Activated CD4-positive, alpha-beta T cell treated with anti-CD3 and anti-CD28 coated beads, Interleukin-2, amount 10 ng/mL, durations not matched to agents 24 days and 14 days (primary cell): ENCODE results near the gene BRD3OS. TPM values are rescaled to one million over a fixed set of nuclear protein-coding genes. Genes with fewer than 3 reads are reported as not detected.
"Not testable (repeated sequence)": the region's sequence is repeated elsewhere in the genome, so short reads cannot be mapped to it uniquely, and the experiment has no call there.

Experiments used
- DNase-seq: peaks from one replicate; pipeline ENCODE4 v3.0.0; 2022
- H3K27ac Mint-ChIP-seq: one replicate; pipeline ENCODE4 v1.8.0; 2022; ENCODE audit warnings: mild to moderate bottlenecking, mixed read lengths
- H3K27me3 Mint-ChIP-seq: one replicate; pipeline ENCODE4 v1.8.0; 2022; ENCODE audit warnings: mixed read lengths
- H3K36me3 Mint-ChIP-seq: one replicate; pipeline ENCODE4 v1.8.0; 2022; ENCODE audit warnings: low read depth, mild to moderate bottlenecking, mixed read lengths
- H3K4me1 Mint-ChIP-seq: one replicate; pipeline ENCODE4 v1.8.0; 2021; ENCODE audit warnings: mixed read lengths
- H3K4me3 Mint-ChIP-seq: one replicate; pipeline ENCODE4 v1.8.0; 2022; ENCODE audit warnings: mild to moderate bottlenecking, moderate library complexity, mixed read lengths
- H3K9me3 Mint-ChIP-seq: one replicate; pipeline ENCODE4 v1.8.0; 2021; ENCODE audit warnings: mixed read lengths
- intact Hi-C: fragments of 100-400 bp; cut with micrococcal nuclease; formaldehyde crosslinking; loops from one replicate; pipeline ENCODE4 v1.15.1; 2023
- total RNA-seq: library from RNA; stranded (reverse); gene quantifications from 2 replicates; pipeline ENCODE4 v1.2.3, GENCODE V29; 2022

Gene BRD3OS
- total RNA-seq, 1 donor from 2014 or later, result 14.9 TPM

GRCh38 chr9:133981958-133982681, 43.2 kb upstream of the BRD3OS start:
- H3K9me3 Mint-ChIP-seq, result no peaks in the 10 kb centered on the region

GRCh38 chr9:133982971-133983720, 42.1 kb upstream of the BRD3OS start:
- no peaks in the 10 kb centered on the region for H3K36me3 Mint-ChIP-seq
- H3K4me1 Mint-ChIP-seq, result no peaks in the 10 kb centered on the region
- H3K9me3 Mint-ChIP-seq, result no peaks in the 10 kb centered on the region
- intact Hi-C loops, result no loop called here
- DNase-seq, result no peak
- no peaks in the 10 kb centered on the region for H3K27me3 Mint-ChIP-seq
- no peak overlapping the region for H3K4me3 Mint-ChIP-seq
- H3K27ac Mint-ChIP-seq, result no peak overlapping the region

More at GRCh38 chr9:133981958-133982681, 43.2 kb upstream of the BRD3OS start:
- Mint-ChIP-seq H3K27ac (no peak overlapping the region), H3K4me1 (no peaks in the 10 kb centered on the region), H3K36me3 (no peaks in the 10 kb centered on the region), H3K27me3 (no peaks in the 10 kb centered on the region), H3K4me3 (no peak overlapping the region)
- intact Hi-C loops, result no loop called here
- DNase-seq, result no peak

GRCh38 chr9:133986061-133986460, 39.2 kb upstream of the BRD3OS start:
- H3K27ac Mint-ChIP-seq, result no peak overlapping the region
- intact Hi-C loops, result no loop called here
- H3K27me3 Mint-ChIP-seq, result peaks cover 12% of the 10 kb centered on the region

GRCh38 chr9:133986774-133987445, 38.4 kb upstream of the BRD3OS start:
- intact Hi-C loops, result no loop called here
- Mint-ChIP-seq H3K9me3 (no peaks in the 10 kb centered on the region), H3K4me3 (no peak overlapping the region), H3K4me1 (peaks cover 2% of the 10 kb centered on the region), H3K27ac (no peak overlapping the region), H3K27me3 (peaks cover 13% of the 10 kb centered on the region), H3K36me3 (no peaks in the 10 kb centered on the region)
- DNase-seq, result no peak

More at GRCh38 chr9:133986061-133986460, 39.2 kb upstream of the BRD3OS start:
- Mint-ChIP-seq H3K9me3 (no peaks in the 10 kb centered on the region), H3K36me3 (no peaks in the 10 kb centered on the region), H3K4me3 (no peak overlapping the region), H3K4me1 (peaks cover 2% of the 10 kb centered on the region)
- DNase-seq, result no peak

DNA sequence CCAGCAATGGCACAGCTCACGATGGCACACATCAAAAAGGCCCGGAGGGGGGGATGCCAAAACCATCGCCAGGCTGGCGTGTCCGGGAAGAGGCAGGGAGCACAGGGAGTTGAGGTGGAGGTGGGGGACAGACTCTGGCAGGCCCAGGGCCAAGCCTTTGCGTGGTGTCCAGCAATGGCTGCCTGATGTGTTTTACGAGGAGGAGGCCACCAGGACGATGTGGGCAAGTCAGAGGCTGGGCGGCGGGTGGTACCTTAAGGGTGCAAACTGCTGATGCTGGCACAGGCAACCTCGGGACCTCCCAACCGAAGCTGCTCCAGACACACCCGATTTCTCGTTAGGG, 37.9 kb upstream of the BRD3OS start:
- Mint-ChIP-seq H3K4me1 (peaks cover 2% of the 10 kb centered on the region), H3K36me3 (no peaks in the 10 kb centered on the region), H3K4me3 (no peak overlapping the region), H3K27ac (no peak overlapping the region), H3K27me3 (peaks cover 13% of the 10 kb centered on the region), H3K9me3 (no peaks in the 10 kb centered on the region)
- intact Hi-C loops, result no loop called here
- DNase-seq, result no peak

- DNase-seq, result no peak
- H3K4me3 Mint-ChIP-seq, result no peak overlapping the region
- peaks cover 13% of the 10 kb centered on the region for H3K27me3 Mint-ChIP-seq
- intact Hi-C loops, result no loop called here
- H3K9me3 Mint-ChIP-seq, result no peaks in the 10 kb centered on the region
- no peak overlapping the region for H3K27ac Mint-ChIP-seq
- no peaks in the 10 kb centered on the region for H3K36me3 Mint-ChIP-seq
- peaks cover 2% of the 10 kb centered on the region for H3K4me1 Mint-ChIP-seq
Observed at GRCh38 chr9:133987946-133988665, 37.2 kb upstream of the BRD3OS start.

GRCh38 chr9:133988771-133989170, 36.5 kb upstream of the BRD3OS start:
- H3K27ac Mint-ChIP-seq, DNase-seq, H3K4me3 Mint-ChIP-seq, H3K4me1 Mint-ChIP-seq, H3K9me3 Mint-ChIP-seq, intact Hi-C loops, H3K36me3 Mint-ChIP-seq: not testable (repeated sequence)
- H3K27me3 Mint-ChIP-seq, result peaks cover 13% of the 10 kb centered on the region

DNA sequence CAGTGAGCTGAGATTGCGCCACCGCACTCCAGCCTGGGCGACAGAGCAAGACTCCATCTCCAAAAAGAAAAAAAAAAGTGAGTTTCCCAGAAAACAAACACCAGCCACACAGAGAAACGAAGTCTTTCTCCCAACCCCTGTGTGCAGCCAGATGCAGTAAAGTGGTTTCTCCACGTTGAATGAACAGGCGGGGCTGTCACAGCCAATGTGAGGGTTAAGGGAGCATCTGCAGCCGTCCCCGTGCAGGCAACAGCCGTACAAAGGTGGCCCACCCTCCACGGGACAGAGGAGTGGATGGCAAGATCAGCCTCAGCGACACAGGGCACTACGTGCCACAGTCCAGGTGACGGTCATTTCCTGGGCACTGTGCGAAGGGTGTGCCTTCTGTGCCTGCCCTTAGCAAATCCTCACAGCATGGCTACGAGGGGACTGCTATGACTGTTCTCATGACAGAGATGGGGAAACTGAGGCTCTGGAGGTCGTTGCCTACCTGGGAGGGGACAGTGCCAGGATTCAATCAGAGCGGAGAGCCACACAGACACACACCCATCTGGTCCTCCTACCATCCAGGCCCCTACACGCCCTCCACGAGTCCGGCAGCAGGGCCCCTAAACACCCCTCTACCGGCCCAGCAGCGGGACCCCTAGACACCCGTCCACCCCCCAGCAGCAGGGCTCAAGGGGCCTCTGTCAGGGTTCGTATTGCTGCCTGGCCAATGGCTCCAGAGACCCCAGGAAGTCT, 35.5 kb upstream of the BRD3OS start:
- Mint-ChIP-seq H3K27ac (no peak overlapping the region), H3K36me3 (no peaks in the 10 kb centered on the region), H3K4me3 (no peak overlapping the region), H3K27me3 (peaks cover 14% of the 10 kb centered on the region), H3K4me1 (peaks cover 4% of the 10 kb centered on the region), H3K9me3 (no peaks in the 10 kb centered on the region)
- intact Hi-C loops, result no loop called here
- DNase-seq, result no peak

DNA sequence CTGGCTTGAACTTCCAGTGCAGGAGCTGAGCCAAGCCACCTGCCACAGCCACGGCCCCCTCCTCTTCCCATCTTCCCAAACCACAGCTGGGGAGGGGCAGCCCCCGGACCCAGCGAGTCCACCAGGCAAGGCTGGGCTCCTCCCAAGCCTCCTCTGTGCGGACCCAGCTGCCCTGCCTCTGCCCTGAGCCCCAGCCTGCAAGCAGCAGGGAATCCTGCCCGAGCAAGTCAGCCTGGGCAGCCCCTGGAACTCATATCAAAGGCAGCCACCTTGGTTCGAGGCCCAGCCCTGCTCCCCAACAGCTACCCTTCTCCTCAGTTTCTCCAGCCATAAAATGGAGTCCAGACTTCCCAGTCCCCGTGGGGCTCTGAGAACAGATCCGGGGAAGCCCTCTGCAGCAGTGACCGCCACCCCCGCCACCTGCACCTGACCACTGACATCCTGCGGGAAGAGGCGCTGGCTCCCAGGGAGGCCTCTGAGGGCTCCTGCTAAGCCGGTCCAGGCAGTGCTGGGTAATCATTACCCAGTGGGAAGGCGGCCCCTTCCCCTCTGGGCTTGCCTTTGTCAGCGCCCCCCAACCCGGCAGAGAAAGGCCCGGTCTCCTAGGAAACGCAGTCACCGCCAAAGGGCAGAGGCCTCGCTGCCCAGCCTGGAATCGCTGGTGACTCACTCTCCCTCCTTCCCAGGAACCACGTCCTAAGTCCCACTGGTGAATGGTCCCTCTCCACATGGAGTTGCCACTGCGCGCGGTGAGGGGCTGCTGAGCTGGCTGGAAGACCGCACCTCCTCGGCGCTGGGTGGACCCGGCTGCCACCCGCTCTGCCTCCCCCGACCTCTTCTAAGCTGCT, 34.7 kb upstream of the BRD3OS start:
- peaks cover 14% of the 10 kb centered on the region for H3K27me3 Mint-ChIP-seq
- DNase-seq, result no peak
- H3K4me3 Mint-ChIP-seq, result peak overlapping the region; percentile 45
- H3K4me1 Mint-ChIP-seq, result peaks cover 4% of the 10 kb centered on the region
- no peak overlapping the region for H3K27ac Mint-ChIP-seq
- no peaks in the 10 kb centered on the region for H3K36me3 Mint-ChIP-seq
- H3K9me3 Mint-ChIP-seq, result no peaks in the 10 kb centered on the region
- intact Hi-C loops, result no loop called here

GRCh38 chr9:133991214-133991921, 33.9 kb upstream of the BRD3OS start:
- no peak for DNase-seq
- Mint-ChIP-seq H3K4me1 (peaks cover 4% of the 10 kb centered on the region), H3K36me3 (no peaks in the 10 kb centered on the region), H3K9me3 (no peaks in the 10 kb centered on the region), H3K4me3 (peak overlapping the region; percentile 45), H3K27me3 (peaks cover 14% of the 10 kb centered on the region), H3K27ac (no peak overlapping the region)
- intact Hi-C loops, result no loop called here

DNA sequence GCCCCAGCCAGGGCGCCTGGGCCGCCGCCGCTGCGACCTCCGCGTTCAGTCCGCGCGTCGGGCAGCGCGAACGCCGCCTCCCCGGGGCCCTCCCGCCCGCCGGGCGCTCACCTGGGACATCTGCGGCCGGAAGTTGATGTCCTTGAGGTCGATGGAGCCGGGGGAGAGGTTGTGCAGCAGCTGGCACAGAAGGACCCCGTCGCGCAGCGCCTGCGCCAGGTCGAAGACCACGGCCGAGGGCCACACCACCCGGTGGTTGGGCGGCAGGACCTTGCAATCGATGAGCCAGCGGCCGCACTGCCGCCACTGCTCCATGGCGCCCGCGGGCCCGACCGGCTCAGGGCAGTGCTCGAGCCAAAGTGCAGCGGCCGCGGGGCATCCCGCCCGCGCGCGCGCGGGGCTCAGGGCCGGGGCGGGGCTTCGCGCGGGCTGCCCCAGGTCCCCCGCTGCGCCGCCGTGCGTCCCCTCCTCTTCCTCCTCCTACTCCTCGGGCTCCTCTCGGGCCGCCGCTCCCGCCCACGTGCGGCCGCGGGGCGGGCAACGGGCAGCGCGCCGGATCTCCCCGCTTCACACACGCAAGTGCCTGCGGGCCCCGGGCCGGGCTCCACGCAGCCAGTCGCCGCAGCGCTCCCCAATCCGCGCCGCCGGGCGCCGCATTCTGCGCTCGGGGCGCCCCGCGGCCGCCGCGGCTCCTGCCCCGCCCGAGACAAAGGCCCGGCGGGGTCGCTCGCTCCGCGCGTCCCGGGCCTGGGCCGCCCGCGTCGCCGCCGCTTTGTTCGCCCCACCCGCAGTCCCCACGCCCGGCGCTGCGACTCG, 33.1 kb upstream of the BRD3OS start, which contains the start of gene VAV2:
Gene VAV2 (minus strand): TSS at position 361 of the 816 bp plus-strand sequence. CDS start 46 bp downstream, at position 315.
- intact Hi-C loops, result loop anchor here (1.0 to 2.0 kb wide), 2 partner anchors 33 to 77 kb away; partner anchors contain the start of genes BRD3 and BRD3OS
- peak; percentile 86 for DNase-seq
- Mint-ChIP-seq H3K27ac (no peak within 1 kb of the TSS), H3K4me1 (peaks cover 4% of the 10 kb centered on the region), H3K4me3 (peak within 1 kb of the TSS; percentile 70), H3K9me3 (no peaks in the 10 kb centered on the region), H3K27me3 (peaks cover 14% of the 10 kb centered on the region), H3K36me3 (no peaks in the 10 kb centered on the region)
